Panc1 (cell line): Measurements from ENCODE around the gene LMAN2L. TPM values are rescaled to one million over a fixed set of nuclear protein-coding genes. Genes with fewer than 3 reads are reported as not detected.
A peak's percentile ranks its signal among the peaks of the same experiment; 100 is the strongest.

Source experiments
- ATAC-seq: fragments of 200-7000 bp; cut with Tn5 transposase; 2 replicates; pipeline ENCODE4 v1.9.1; 2020; ENCODE audit warnings: mild to moderate bottlenecking, moderate library complexity
- BruUV-seq: library from RNA; stranded (reverse); fragments of 400-500 nt; replicated peaks from 2 replicates; lab custom pipeline; 2021; lab: Mats Ljungman, UMichigan
- CTCF ChIA-PET: fragments of 300-600 bp; sonication (Branson Sonifier 250); formaldehyde crosslinking; loops from one replicate; lab custom pipeline; 2022; ENCODE audit warnings: antibody characterized with exemption; lab: Charles Lee
- POLR2A ChIA-PET: fragments of 300-600 bp; sonication (Branson Sonifier 250); formaldehyde crosslinking; loops from one replicate; lab custom pipeline; 2022; ENCODE audit warnings: antibody characterized with exemption; lab: Charles Lee
- DNase-seq: peaks from one replicate; pipeline ENCODE4 v3.0.0-alpha.2; 2010; ENCODE audit warnings: low read depth, low spot score
- H3K27ac ChIP-seq: 2 replicates; pipeline ENCODE4 v1.5.1; 2011; ENCODE audit warnings: mild to moderate bottlenecking, low read length, inconsistent platforms
- H3K27me3 ChIP-seq: fragments of 200-500 bp; sonication (Bioruptor generic); 2 replicates; pipeline ENCODE4 v1.6.0; 2014; ENCODE audit warnings: low read length, inconsistent platforms; ENCODE audit not compliant: control insufficient read depth, insufficient read depth
- H3K36me3 ChIP-seq: fragments of 200-500 bp; sonication (Bioruptor generic); 2 replicates; pipeline ENCODE4 v1.5.1; 2014; ENCODE audit warnings: inconsistent platforms, mild to moderate bottlenecking, low read length, moderate library complexity; ENCODE audit not compliant: control insufficient read depth, insufficient read depth
- H3K4me1 ChIP-seq: 2 replicates; pipeline ENCODE4 v1.5.1; 2011; ENCODE audit warnings: inconsistent platforms, mild to moderate bottlenecking, low read length, moderate library complexity; ENCODE audit not compliant: control insufficient read depth, insufficient read depth
- H3K4me3 ChIP-seq, 2 experiments: 2 replicates each; pipeline ENCODE4 v1.5.1; 2011 to 2012; ENCODE audit warnings: low read depth in 2 of 2, low read length in 2 of 2, mild to moderate bottlenecking in 2 of 2, inconsistent platforms in 1 of 2, moderate library complexity in 1 of 2
- H3K9me3 ChIP-seq: fragments of 200-500 bp; sonication (Bioruptor generic); 2 replicates; pipeline ENCODE4 v1.5.1; 2014; ENCODE audit warnings: low read depth, mild to moderate bottlenecking, inconsistent platforms, low read length, moderate library complexity; ENCODE audit not compliant: control insufficient read depth, insufficient read depth
- CTCF ChIP-seq: fragments of 450-650 bp; IDR thresholded peaks from 2 replicates; pipeline ENCODE4 v1.5.1; 2017; ENCODE audit warnings: mild to moderate bottlenecking
- POLR2AphosphoS5 ChIP-seq: IDR thresholded peaks from 2 replicates; pipeline ENCODE4 v1.6.1; 2012; ENCODE audit warnings: mild to moderate bottlenecking, low read depth, low read length, moderate library complexity
- REST ChIP-seq, 2 experiments: IDR thresholded peaks; 2 replicates each; pipeline ENCODE4 v1.6.1; 2011 to 2012; ENCODE audit warnings: low read depth in 2 of 2, control low read depth in 1 of 2, low read length in 1 of 2, mild to moderate bottlenecking in 1 of 2, moderate library complexity in 1 of 2; ENCODE audit not compliant: insufficient read depth in 1 of 2
- SIN3A ChIP-seq: IDR thresholded peaks from 2 replicates; pipeline ENCODE4 v1.6.1; 2012; ENCODE audit warnings: low read depth, mild to moderate bottlenecking, low read length, moderate library complexity, borderline replicate concordance; ENCODE audit not compliant: insufficient read depth
- TCF7L2 ChIP-seq: IDR thresholded peaks from 2 replicates; pipeline ENCODE4 v1.6.1; 2011; ENCODE audit warnings: mild to moderate bottlenecking, low read depth, low read length, inconsistent platforms
- in situ Hi-C: cut with HindIII; loops from 2 replicates; pipeline ENCODE4 v1.10.0; 2016; ENCODE audit warnings: low sequenced_read_pairs, low pct_unique_long_range_greater_than_20kb
- intact Hi-C: fragments of 100-400 bp; cut with micrococcal nuclease; formaldehyde crosslinking; loops from one replicate; pipeline ENCODE4 v1.10.0; 2022; ENCODE audit not compliant: unreplicated experiment
- total RNA-seq: library from RNA; stranded (reverse); gene quantifications from one replicate; pipeline ENCODE4 v1.2.1, GENCODE V29; 2021; ENCODE audit not compliant: unreplicated experiment

Gene LMAN2L
- total RNA-seq, 1 experiment from 2014 or later, result 31.5 TPM

GRCh38 chr2:96773922-96774321, 34.1 kb upstream of the LMAN2L start:
- Histone ChIP-seq H3K9me3 (no peaks in the 10 kb centered on the region), H3K4me1 (peaks cover 31% of the 10 kb centered on the region), H3K4me3 (peak overlapping the region; percentile 22 to 51), H3K36me3 (no peaks in the 10 kb centered on the region), H3K27me3 (no peaks in the 10 kb centered on the region), H3K27ac (peak overlapping the region; percentile 74)
- in situ Hi-C loops, result no loop called here
- intact Hi-C loops, result no loop called here
- POLR2A ChIA-PET, result interaction anchor here (0.5 to 1.0 kb wide), 2 partner anchors 11 to 140 kb away, joined by 6 to 8 read pairs; no protein-coding TSS in a partner anchor
- ATAC-seq, result peak; percentile 40; the same call in 1 of the 2 replicates
- DNase-seq, result no peak
- CTCF ChIA-PET, result interaction anchor here (0.7 kb wide), 2 partner anchors 11 to 275 kb away, joined by 3 to 4 read pairs; no protein-coding TSS in a partner anchor
- BruUV-seq, result no TSS peak
- TF ChIP-seq POLR2AphosphoS5, result no peak
- TF ChIP-seq REST (IDR thresholded peaks at IDR 0.05; ENCODE audit: insufficient read depth in 1 of 2, low read depth in 2 of 2, low read length in 1 of 2), result no peak
- TF ChIP-seq CTCF, result no peak

- Histone ChIP-seq H3K9me3 (no peaks in the 10 kb centered on the region), H3K36me3 (no peaks in the 10 kb centered on the region), H3K4me1 (peaks cover 31% of the 10 kb centered on the region), H3K27ac (no peak overlapping the region), H3K27me3 (no peaks in the 10 kb centered on the region), H3K4me3 (no peak overlapping the region)
- ChIA-PET CTCF (interaction anchor here (0.7 to 0.9 kb wide), 2 partner anchors 9 to 10 kb away, joined by 3 to 5 read pairs; no protein-coding TSS in a partner anchor), POLR2A (no interaction called here)
- in situ Hi-C loops, result no loop called here
- intact Hi-C loops, result no loop called here
- no peak for ATAC-seq
- TF ChIP-seq CTCF (no peak), POLR2AphosphoS5 (no peak), REST (IDR thresholded peaks at IDR 0.05; ENCODE audit: insufficient read depth in 1 of 2, low read depth in 2 of 2, low read length in 1 of 2) (no peak), TCF7L2 (no peak), SIN3A (no peak)
- no peak for DNase-seq
- BruUV-seq, result no TSS peak
Observed at GRCh38 chr2:96772903-96773671, 33.2 kb upstream of the LMAN2L start.
